Activated effector memory CD4-positive, alpha-beta T cell treated with Interleukin-2 at 50 U/mL for 16 hours (primary cell): ENCODE measurements around the gene DCTN3.

Source experiments
- DNase-seq: peaks from one replicate; pipeline ENCODE4 v3.0.0-alpha.2; 2020

Gene DCTN3

GRCh38 chr9:34620061-34620994 is at the start of gene DCTN3:
Gene DCTN3 (minus strand): TSS chr9:34620495. CDS start chr9:34620464, 31 bp downstream.
- peak; percentile 87 for DNase-seq

DNA sequence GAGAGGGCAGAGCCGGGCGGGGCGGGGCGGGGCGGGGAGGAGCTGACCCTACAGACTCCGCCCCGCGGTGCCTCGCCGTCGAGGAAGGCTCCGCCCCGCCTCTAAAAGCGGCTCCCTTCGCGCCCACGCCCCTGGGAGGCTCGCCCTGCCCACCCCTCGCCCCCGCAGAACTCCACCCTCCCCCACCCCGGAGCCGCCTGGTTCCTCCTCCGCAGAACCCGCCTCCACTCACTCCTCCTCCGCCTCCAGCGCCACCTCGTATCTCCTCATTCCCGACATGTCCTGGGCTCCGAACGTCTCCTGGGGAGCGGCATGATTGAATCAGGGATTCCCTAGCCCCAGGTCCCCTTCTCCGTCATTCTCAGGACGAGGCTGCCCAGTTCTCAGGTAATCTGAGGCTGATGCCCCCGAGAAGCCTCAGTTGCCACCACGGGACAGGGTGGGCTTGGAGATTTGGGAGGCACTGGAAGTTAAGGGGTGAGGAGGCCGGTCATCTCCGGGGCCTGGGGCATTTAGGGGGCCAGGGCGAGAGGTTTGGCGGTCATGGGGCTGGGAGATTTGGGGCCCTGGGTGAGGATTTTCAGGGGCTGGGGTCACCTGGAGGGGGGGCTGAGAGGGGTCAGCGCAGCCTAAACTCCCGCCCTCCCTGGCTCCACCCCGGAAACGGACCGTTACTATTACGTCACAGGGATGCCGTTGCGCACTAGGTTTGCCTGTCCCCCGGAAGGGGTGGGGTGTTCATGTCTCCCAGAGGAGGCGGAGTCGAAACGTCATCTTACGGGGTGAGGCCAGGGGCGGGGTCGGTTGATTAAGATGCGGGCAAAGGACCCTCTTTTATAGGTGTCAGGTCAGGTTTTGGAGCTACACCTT is 45.3 kb upstream of the DCTN3 start:
- peak; percentile 81 for DNase-seq

- DNase-seq = no peak
Observed at GRCh38 chr9:34665067-34665380, 44.7 kb upstream of the DCTN3 start.

DNA sequence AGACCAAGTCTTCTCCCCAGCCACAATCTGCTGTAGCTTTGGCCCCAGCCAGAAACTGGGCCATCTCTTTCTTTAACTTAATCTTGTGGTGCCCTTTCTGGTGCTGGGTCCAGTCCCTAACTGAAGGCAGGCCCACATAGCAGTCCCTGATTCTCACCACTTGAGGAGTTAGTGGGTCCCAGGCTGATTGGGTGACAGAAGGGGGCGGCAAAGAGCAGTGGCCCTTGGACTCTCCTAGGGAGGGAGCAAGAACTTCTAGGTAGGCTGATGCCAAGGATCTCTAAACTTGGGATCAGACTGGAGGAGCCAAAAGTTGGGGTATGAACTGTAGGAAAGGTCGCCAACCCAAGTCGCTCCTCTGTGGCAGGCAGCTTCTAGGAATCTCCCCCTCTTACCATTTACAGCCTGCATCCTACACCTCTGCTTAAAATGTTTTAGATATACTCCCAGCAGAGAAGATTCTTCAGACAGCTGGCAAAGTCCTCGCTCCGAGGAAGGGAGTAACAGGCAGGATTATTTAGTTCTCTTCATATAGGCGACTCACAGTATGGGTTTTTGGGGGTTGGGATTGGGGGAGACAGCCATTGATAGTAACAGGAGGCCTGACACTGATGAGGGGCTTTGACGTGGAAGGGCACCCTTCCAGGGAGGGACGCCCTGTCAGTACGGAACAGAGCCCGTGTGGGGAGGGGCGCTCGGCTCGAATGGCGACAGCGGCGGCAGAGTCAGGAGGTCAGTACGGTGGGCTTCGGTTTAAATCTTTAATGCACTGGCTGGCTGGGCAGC is 44.2 kb upstream of the DCTN3 start:
- peak; percentile 49 for DNase-seq

- peak; percentile 19 for DNase-seq
Observed at GRCh38 chr9:34663303-34663605, 43.0 kb upstream of the DCTN3 start.

DNA sequence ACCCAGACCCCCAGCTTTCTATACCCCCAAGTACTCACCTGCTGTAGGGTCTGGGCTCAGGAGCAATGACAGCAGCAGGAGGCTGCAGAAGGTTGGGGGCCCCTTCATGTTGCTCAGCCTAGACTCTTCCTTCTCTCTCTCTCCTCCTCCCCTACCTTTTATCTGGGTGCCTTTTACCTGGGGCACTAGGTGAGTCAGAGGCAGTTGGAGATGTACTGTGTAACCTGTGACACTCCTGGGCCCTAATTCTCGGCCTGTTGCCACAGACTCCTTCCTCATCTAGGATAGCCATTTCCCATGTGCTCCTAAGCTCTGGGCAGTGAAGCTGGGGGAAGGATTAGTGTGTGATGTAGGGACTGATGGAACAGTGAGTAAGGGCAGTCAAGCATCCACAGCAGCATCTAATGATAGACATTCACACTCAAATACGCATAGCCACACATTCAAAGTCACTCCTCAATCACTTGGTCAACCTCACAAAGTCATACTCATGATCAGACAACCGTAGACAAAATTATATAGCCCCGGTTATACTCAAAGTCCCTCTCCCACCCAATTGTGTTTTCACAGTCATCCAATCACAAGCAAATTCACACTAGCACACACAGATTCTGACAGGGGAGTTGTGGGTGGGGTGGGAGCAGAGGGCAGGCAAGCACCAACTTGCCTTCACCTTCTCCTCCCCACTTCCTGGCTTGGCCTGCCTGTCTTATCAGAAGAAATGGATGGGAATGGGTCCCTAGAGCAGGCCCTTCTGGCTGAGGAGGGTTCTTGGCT is 42.4 kb upstream of the DCTN3 start, which contains the start of gene CCL27:
Gene CCL27, minus strand, starts transcription at position 132 of the 777 bp plus-strand sequence. Its CDS starts 24 bp downstream, at position 108.
- DNase-seq = no peak

DNA sequence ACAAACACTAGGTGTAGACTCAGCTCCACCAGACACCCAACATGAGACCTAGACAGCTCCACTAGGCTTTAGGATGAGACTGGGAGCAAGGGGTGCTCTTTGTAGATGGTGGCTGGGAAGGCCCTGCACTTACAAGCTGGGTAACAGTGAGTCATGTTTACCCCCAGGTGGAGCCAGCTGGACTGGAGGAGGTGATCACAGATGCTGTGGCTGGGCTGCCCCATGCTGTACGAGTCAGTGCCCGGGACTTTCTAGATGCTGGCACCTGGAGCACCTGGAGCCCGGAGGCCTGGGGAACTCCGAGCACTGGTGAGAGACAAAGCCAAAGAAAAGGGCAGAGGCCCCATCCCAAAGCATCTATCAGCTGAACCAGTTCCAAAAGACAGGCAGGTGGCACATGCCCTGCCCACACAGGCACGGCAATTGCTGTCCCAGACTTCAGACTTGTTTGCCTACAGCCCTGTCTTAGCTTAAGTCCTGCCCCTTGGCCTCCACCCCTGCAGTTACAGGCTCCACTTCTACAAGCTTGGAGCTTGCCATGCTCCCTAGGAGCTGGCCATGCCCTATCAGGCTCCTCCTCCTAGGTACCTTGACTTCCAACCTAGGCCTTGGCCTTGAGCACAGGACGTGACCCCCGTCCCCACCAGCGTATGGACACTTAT is 39.4 kb upstream of the DCTN3 start:
- no peak for DNase-seq

GRCh38 chr9:34658461-34658860 is 38.2 kb upstream of the DCTN3 start:
- DNase-seq = no peak

GRCh38 chr9:34656992-34657391 is 36.7 kb upstream of the DCTN3 start:
- no peak for DNase-seq

- no peak for DNase-seq
Observed at GRCh38 chr9:34655394-34655793, 35.1 kb upstream of the DCTN3 start.

DNA sequence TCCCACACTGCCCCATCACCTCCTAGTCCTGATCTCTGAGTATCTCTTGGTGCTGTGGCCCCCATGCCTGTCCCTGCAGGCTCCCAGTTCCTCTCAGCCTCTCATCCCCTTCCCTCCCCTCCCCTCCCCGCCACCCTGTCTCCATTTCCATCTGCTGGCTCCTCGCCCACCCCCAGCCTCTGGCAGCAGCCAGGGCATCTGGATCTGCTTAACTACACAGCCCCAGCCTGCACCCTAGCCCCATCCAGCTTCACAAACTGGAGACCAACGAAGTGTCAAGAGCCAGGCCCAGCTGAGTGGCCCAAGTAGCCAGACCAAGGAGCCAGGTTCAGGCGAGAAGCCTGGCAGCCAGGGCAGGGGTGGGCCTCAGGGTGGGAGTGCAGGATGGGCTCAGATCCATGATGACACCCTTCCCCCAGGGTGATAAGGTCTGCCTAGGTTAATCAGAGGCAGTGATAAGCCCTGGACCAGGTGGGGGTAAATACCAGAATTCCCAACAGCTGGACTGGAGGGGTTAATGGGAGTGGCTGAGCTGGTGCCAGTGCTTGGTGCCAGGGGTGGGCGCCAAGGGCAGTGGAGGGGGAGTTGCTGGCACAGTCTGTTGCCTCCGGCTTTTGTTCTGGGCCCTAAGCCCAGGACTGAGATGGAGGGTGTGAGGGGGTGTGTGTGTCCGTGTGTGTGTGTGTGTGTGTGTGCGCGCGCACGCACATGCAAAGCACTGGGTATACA is 34.2 kb upstream of the DCTN3 start:
- no peak for DNase-seq

GRCh38 chr9:34653151-34654072 is 33.1 kb upstream of the DCTN3 start:
- DNase-seq = no peak

DNA sequence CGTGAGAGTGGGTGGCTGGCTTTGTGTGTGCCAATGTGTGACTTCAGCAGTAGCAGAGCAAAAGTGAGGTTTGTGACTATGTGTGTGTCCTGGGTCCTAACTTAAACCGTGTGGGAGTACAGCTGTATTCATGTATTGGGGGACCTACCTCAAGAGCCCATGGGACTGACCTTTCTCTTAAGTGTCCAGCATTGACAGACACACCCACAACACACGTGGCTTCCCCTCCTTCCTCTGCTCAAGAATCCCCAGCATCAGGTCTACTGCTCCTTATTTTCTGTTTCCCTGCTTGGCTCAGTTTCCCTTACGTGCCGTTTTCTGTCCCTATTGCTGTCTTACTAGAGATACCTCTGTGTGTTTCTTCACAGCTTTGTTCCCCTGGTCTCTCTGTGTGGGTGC is 32.3 kb upstream of the DCTN3 start:
- DNase-seq = no peak

- DNase-seq = peak; percentile 15
Observed at GRCh38 chr9:34651876-34652601, 31.7 kb upstream of the DCTN3 start, which contains the start of gene IL11RA. Gene IL11RA (plus strand): TSS chr9:34652185. CDS start chr9:34655218, 3,033 bp downstream.

- DNase-seq = no peak
Observed at GRCh38 chr9:34651321-34651720, 31.0 kb upstream of the DCTN3 start.

DNA sequence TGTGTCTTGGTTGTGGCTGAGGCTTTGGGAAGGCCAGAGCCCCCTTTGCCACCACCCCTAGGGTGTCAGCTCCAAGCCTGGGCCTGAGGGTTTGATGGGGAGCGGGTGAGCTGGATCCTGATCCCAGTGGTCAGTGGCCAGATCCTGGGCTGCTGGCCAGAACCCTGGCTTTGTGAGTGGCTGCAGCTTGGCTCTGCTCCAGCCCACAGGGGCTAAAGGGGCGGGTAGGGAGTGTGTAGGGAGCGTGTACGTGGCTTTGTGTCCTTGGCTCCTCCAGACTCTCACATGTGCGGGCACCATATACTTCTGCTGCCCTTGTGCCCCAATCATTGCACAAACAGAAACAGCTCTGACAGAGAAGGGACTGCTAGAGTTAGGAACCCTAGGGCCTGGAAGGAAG is 30.5 kb upstream of the DCTN3 start:
- DNase-seq = no peak

DNA sequence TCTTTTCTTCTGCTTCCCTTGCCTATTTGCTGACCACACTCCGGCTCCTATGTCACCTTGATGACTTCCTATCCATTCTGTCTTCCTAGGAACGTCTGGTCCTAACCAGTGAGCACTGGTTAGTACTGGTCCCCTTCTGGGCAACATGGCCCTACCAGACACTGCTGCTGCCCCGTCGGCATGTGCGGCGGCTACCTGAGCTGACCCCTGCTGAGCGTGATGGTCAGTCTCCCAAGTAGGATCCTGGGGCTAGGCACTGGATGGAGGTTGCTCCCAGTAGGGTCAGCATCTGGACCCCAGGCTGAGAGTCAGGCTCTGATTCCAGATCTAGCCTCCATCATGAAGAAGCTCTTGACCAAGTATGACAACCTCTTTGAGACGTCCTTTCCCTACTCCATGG is 28.4 kb upstream of the DCTN3 start:
- no peak for DNase-seq

- DNase-seq = no peak
Observed at GRCh38 chr9:34647651-34648050, 27.4 kb upstream of the DCTN3 start.

- DNase-seq = no peak
Observed at GRCh38 chr9:34647084-34647403, 26.7 kb upstream of the DCTN3 start.
